Brain pericyte (primary cell): ENCODE results near the gene CDC25B.

ENCODE experiments used
- DNase-seq: peaks from one replicate; pipeline ENCODE4 v3.0.0-alpha.2; 2012; ENCODE audit warnings: low read depth, low spot score

Gene CDC25B

GRCh38 chr20:3763671-3764601 lies 32.2 kb upstream of the CDC25B start:
- no peak for DNase-seq

- DNase-seq, result no peak
Measured at GRCh38 chr20:3764659-3765058, 31.5 kb upstream of the CDC25B start.

GRCh38 chr20:3765171-3765882 lies 30.8 kb upstream of the CDC25B start:
- no peak for DNase-seq

GRCh38 chr20:3766422-3767109 lies 29.5 kb upstream of the CDC25B start:
- no peak for DNase-seq

- DNase-seq, result no peak
Measured at GRCh38 chr20:3767110-3767426, 29.0 kb upstream of the CDC25B start.

- peak; percentile 94 for DNase-seq
Measured at GRCh38 chr20:3767427-3768341, 28.4 kb upstream of the CDC25B start, which contains the start of gene ADISSP. Gene ADISSP (minus strand): TSS chr20:3767753. CDS start chr20:3760100, 7,653 bp downstream.

GRCh38 chr20:3768342-3769130 lies 27.6 kb upstream of the CDC25B start:
- no peak for DNase-seq

- DNase-seq, result no peak
Measured at GRCh38 chr20:3771552-3772058, 24.5 kb upstream of the CDC25B start.

- no peak for DNase-seq
Measured at GRCh38 chr20:3775457-3776108, 20.5 kb upstream of the CDC25B start.

- no peak for DNase-seq
Measured at GRCh38 chr20:3777381-3777715, 18.8 kb upstream of the CDC25B start.

- no peak for DNase-seq
Measured at GRCh38 chr20:3777716-3778629, 18.1 kb upstream of the CDC25B start.

- no peak for DNase-seq
Measured at GRCh38 chr20:3778976-3779375, 17.1 kb upstream of the CDC25B start.

- DNase-seq, result peak; percentile 60
Measured at GRCh38 chr20:3781153-3781910, 14.8 kb upstream of the CDC25B start, which contains the start of gene SPEF1. Gene SPEF1 (minus strand): TSS chr20:3781448. CDS start chr20:3781287, 161 bp downstream.

GRCh38 chr20:3782597-3782996 lies 13.5 kb upstream of the CDC25B start:
- DNase-seq, result no peak

GRCh38 chr20:3783068-3783489 lies 13.0 kb upstream of the CDC25B start:
- DNase-seq, result no peak

GRCh38 chr20:3783511-3784195 lies 12.5 kb upstream of the CDC25B start:
- no peak for DNase-seq

GRCh38 chr20:3784216-3784853 lies 11.8 kb upstream of the CDC25B start:
- DNase-seq, result no peak
